ENCODE data around the gene FOCAD.
A peak's percentile ranks its signal among the peaks of the same experiment; 100 is the strongest.
"Not testable (repeated sequence)": the region's sequence is repeated elsewhere in the genome, so short reads cannot be mapped to it uniquely, and the experiment has no call there.

Gene FOCAD

GRCh38 chr9:20684035-20684874 lies at the start of gene FOCAD:
FOCAD (plus strand) TSS chr9:20684259; CDS start chr9:20715354, 31,095 bp downstream.
- peak; percentile 96 for DNase-seq

- no peak for DNase-seq
Measured at GRCh38 chr9:20634895-20635294, 49.2 kb upstream of the FOCAD start.

DNA sequence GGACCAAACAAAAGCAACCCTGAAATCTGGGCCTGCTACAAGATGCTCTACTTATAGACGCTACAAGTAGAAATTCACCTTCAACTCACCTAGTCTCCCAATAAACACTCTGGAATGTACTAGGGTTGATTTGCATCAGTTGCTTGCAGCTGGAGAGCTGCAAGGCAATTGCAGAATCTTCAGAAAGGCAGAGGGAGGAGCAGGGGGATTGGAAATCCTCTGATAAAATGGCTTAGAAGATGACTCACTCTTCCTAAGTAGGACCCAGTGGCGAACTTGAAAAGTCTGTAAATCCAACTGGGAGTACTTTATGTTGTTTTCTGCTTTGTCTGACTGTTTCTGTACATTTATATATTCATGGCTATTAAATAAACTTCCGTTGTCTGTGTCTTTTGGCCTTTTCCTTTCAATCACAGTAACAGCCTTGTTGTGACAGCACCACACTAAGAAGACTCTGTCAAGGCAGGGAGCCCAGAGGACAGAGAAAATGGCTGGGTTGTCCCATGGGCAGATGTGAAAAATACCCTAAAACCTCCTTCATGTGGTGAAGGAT lies 47.1 kb upstream of the FOCAD start:
- no peak for DNase-seq

DNA sequence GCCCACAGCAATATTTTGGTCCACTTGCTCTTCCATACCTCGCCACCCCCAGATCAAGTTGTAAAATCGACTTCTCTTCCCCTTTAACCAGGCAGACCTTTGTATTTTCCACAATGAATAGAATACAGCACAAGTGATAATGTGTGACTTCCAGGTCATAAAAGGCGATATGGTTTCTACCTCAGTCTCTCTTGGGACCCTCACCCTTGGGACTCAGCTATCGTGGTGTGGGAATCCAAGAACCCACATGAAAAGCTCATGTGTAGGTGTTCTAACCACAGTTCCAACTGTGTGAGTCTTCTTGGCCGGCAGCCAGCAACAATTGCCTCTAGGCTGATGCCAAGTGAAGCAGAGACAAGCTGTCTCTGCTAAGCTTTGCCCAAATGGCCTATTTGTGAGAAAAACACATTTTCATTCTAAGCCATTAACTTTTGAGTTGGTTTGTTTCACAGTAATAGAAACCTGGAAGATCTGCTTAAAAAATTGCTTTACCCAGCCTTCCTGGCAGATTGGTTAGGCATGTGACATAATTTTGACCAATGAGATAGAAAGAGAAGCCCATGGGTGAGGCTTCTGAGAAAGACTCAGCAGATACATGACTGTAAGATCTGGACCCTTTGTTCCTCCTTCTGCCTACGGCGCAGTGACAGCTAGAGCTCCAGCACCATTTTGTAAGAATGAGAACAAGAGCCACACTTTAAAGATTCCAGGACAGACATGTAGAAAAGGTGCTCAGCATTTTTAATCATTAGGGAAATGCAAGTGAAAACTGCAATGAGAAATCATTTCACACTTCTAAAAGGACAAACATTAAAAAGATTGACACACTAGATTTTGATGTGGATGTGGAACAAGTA lies 43.5 kb upstream of the FOCAD start:
- peak; percentile 75 to 82 for DNase-seq

- DNase-seq = no peak
Measured at GRCh38 chr9:20642045-20642444, 42.0 kb upstream of the FOCAD start.

DNA sequence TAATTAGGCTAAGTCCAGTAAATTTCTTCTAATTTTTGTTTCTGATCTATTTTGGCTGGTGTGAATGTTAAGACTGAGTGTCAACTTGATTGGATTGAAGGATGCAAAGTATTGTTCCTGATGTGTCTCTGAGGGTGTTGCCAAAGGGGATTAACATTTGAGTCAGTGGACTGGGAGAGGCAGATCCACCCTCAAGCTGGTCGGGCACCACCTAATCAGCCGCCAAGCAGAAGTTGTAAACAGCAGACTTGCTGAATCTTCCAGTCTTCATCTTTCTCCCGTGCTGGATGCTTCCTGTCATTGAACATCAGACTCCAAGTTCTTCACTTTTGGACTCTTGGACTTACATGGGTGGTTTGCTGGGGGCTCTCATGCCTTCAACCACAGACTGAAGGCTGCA lies 40.4 kb upstream of the FOCAD start:
- no peak for DNase-seq

GRCh38 chr9:20646656-20647055 lies 37.4 kb upstream of the FOCAD start:
- DNase-seq = no peak

DNA sequence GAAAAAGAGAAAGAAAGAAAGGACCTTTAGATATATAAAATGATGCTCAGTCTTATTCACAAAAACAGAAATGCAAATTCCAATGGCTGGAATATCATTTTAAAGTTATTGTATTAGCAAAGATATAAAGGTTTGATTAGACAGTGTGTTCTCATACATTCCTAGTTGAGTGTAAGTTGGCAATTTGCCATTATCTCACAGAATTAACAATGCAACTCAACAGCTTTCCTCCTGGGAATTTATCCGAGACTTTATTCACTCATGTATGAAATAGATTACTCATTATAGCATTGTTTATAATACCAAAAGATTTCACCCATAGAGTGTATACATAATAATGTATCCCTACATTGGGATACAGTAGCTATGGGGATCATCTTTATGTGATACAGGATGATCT lies 34.7 kb upstream of the FOCAD start:
- no peak for DNase-seq

GRCh38 chr9:20650313-20650712 lies 33.7 kb upstream of the FOCAD start:
- no peak for DNase-seq

DNA sequence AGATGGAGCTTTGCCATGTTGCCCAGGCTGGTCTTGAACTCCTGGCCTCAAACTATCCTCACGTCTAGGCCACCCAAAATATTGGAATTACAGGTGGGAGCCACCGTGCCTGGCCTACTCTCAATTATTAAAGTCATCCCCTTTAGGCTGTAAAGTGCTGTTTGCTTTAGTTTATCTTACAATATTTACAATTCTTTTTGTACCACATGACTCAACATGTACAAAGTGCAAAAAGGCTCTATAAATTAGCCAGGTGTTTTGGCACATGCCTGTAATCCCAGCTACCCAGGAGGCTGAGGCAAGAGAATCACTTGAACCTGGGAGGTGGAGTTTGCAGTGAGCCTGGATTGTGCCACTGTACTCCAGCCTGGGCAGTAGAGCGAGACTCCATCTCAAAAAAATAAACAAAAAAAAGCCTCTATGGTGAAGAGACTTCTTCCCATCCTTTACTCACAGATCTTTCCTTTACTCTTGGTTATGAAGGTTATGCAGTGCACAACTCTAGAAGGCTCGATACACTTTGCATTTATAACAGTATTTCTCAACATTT lies 33.2 kb upstream of the FOCAD start:
- DNase-seq = no peak

DNA sequence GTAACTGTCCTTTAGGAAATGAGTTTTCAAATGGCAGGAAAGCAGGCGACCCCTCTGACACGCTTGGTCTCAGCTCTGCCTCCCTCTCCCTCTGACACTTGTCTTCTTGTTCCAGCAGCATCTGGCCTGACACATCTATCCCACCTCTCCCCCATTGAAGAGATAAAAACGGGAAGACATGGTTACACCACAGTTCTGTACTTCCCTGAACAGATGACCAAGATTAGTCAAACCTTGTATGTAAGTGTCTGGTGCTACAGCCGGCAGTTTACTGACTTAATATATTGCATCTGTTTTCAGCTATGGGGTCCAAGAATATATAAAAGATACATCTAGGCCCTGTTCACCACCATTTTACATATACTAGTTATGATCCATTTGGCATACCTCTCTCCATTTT lies 32.1 kb upstream of the FOCAD start:
- DNase-seq = no peak

DNA sequence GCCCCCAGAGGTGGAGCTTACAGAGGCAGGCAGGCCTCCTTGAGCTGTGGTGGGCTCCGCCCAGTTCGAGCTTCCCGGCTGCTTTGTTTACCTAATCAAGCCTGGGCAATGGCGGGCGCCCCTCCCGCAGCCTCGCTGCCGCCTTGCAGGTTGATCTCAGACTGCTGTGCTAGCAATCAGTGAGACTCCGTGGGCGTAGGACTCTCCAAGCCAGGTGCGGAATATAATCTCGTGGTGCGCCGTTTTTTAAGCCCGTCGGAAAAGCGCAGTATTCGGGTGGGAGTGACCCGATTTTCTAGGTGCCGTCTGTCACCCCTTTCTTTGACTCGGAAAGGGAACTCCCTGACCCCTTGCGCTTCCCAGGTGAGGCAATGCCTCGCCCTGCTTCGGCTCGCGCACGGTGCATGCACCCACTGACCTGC lies 25.8 kb upstream of the FOCAD start:
- peak; percentile 18 to 38 for DNase-seq

DNA sequence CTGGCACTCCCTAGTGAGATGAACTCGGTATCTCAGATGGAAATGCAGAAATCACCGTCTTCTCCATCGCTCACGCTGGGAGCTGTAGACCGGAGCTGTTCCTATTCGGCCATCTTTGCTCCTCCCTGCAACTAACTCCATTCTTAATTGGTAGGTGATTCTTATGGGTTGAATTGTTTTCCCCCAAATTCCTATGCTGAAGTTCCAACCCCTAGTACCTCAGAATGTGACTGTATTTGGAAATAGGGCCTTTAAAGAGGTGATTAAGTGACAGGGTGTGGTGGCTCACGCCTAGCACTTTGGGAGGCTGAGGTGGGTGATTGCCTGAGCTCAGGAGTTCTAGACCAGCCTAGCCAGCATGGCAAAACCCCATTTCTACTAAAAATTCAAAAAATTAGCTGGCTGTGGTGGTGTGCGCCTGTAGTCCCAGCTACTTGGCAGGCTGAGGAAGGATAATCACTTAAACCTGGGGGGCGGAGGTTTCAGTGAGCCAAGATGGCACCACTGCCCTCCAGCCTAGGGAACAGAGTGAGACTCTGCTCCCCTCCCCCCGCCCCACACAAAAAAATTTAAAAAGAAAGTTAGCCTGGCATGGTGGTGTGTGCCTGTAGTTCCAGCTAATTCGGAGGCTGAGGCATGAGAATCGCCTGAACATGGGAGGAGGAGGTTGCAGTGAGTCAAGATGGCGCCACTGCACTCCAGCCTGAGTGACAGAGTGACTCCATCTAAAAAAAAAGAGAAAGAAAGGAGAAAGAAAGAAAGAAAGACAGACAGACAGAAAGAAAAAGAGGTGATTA lies 25.2 kb upstream of the FOCAD start:
- no peak for DNase-seq

GRCh38 chr9:20659474-20659967 lies 24.5 kb upstream of the FOCAD start:
- DNase-seq = no peak

DNA sequence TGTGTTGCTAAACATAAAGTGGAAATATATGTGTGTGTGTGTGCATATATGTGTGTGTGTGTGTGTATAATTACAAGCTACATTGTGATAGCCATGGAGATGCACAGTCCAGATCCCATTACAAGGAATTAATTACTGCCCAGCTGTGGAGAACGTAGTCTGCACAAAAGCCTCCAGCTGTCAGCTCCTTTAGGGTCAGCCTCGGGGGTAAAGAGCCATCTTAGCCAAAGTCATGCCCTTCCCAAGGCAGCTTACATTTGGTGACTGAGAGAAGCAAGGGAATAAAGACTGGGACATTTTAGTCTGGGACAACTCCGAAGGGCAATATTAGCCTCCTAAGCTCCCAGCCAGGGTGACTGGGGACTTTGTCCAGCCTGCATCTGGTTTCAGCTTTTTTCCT lies 21.9 kb upstream of the FOCAD start:
- DNase-seq = no peak

DNA sequence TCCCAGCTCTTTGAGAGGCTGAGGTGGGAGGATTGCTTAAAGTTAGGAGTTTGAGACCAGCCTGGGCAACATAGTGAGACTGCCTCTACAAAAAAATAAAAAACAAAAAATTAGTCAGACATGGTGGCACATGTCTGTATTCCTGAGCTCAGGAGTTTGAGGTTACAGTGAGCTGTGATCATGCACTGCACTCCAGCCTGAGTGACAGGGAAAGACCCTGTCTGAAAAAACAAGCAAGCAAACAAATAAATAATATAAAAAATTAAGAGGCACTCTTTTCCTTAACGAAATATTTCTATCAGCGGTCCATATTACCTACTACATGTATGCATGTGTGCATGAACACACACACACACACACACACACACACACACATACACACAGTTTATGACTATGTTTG lies 20.9 kb upstream of the FOCAD start:
- no peak for DNase-seq

GRCh38 chr9:20664501-20664900 lies 19.6 kb upstream of the FOCAD start:
- no peak for DNase-seq

DNA sequence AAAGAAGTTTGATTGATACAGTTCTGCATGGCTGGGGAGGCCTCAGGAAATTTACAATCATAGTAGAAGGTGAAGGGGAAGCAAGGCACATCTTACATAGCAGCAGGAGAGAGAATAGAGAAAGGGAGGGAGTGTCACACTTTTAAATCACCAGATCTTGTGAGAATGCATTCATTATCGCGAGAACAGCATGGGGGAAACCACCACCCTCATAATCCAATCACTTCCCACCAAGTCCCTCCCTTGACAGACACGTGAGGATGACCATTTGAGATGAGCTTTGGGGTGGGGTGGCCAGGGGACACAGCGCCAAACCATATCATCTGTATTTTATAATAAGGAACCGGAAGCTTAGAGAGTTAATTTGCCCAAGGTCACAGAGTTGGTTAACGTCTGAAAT lies 13.7 kb upstream of the FOCAD start:
- DNase-seq = no peak

DNA sequence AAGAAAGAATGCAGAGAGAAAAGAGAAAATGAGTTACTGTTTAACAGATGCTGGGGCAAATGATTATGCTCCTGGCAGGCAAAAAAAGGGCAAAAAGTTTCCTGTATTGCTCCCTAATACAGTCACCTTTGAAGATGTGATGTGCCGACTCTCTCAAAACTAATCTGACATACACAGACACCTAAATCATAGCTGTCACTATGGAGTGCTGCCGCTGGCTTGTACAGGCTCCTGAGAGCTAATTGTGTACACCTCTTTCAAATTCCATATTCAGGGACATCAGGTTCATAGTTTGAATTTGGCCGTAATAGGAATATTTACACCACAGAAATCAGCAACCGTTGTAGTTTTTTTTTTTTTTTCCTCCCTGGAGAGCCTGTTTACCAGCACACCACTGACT lies 12.4 kb upstream of the FOCAD start:
- no peak for DNase-seq

DNA sequence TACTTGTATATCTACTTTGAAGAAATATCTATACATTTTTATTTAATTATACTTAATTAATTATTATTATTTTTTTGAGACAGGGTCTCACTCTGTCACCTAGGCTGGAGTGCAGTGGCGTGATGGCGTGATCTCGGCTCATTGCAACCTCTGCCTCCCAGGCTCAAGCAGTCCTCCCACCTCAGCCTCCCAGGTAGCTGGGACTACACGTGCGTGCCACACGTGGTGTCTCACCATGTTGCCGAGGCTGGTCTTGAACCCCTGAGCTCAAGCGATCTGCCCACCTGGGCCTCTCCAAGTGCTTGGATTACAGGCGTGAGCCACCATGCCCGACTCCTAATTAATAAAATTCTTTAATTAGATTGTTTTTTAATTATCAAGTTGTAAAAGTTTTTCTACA lies 10.5 kb upstream of the FOCAD start:
- DNase-seq = not testable (repeated sequence)

- no peak for DNase-seq
Measured at GRCh38 chr9:20681467-20681866, 2.6 kb upstream of the FOCAD start.

DNA sequence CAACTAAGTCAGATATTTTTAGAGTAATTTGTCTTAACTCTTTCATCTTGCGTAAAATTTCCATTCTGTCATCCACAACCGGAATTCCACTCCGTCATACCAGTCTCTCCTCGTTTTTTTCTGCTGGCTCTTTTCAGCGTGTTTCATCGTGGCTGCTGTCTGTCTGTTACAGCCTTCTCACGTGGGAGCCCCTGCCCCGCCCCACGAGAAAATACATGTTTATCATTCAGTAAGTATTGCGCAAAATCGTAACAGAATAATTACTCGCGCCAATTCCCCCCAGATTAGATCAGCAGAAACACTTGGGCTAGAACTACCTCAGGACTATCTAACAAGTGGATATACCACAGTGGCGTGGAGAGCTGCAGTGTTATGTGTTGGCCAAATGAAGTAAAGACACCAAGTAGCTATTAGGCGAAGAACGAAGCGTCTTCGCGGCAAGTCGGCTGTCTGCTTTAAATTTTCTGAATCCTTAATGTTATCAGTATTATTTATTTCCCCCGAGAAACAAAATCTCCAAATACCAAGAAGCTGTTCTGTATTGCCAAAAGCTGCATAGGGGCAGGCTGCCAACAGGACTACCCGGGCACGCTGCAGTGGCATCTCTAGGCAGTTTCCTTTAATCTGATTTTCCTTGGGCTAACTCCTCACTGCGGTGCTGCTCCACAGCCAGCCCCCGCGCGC lies 566 bp upstream of the FOCAD start:
- DNase-seq = peak; percentile 57 to 61
